NT2/D1 (cell line): Measurements from ENCODE around the gene PPP3CA.

Source experiments
- YY1 ChIP-seq: IDR thresholded peaks from 2 replicates; pipeline ENCODE4 v1.6.1; 2011; ENCODE audit not compliant: insufficient read length, insufficient read depth
- ZNF274 ChIP-seq: IDR thresholded peaks from 2 replicates; pipeline ENCODE4 v1.6.1; 2011; ENCODE audit warnings: mild to moderate bottlenecking, low read depth, low read length

GRCh38 chr4:101210331-101210730, 137.0 kb downstream of the PPP3CA start:
- TF ChIP-seq ZNF274 (no peak), YY1 (no peak)
